GM23338 (cell line): Measurements from ENCODE around the gene DUSP8. TPM values are rescaled to one million over a fixed set of nuclear protein-coding genes. Genes with fewer than 3 reads are reported as not detected.

Experiments
- ATAC-seq: fragments of 200-7000 bp; cut with Tn5 transposase; 3 replicates; pipeline ENCODE4 v1.9.1; 2020
- DNase-seq: peaks from one replicate; pipeline ENCODE4 v3.0.0-alpha.2; 2015; ENCODE audit warnings: low spot score
- H2AFZ ChIP-seq: fragments of 200-600 bp; sonication (generic); 2 replicates; pipeline ENCODE4 v1.8.0; 2016; ENCODE audit warnings: antibody characterized with exemption, mild to moderate bottlenecking, moderate library complexity
- H3F3A ChIP-seq: fragments of 200-600 bp; sonication (generic); replicated peaks from 2 replicates; pipeline ENCODE4 v1.8.0; 2017; ENCODE audit warnings: antibody characterized with exemption, mixed run types, low read depth
- H3K27ac ChIP-seq: fragments of 200-600 bp; sonication (generic); 2 replicates; pipeline ENCODE4 v1.6.1; 2016; ENCODE audit warnings: low read depth
- H3K27me3 ChIP-seq: fragments of 200-600 bp; sonication (generic); 2 replicates; pipeline ENCODE4 v1.8.0; 2016; ENCODE audit warnings: mild to moderate bottlenecking, mixed run types, moderate library complexity; ENCODE audit not compliant: insufficient read depth
- H3K36me3 ChIP-seq: fragments of 200-600 bp; sonication (generic); 2 replicates; pipeline ENCODE4 v1.8.0; 2016; ENCODE audit warnings: mild to moderate bottlenecking; ENCODE audit not compliant: insufficient read depth
- H3K4me1 ChIP-seq: fragments of 200-600 bp; sonication (generic); 2 replicates; pipeline ENCODE4 v1.8.0; 2016; ENCODE audit warnings: mild to moderate bottlenecking, moderate library complexity; ENCODE audit not compliant: insufficient read depth
- H3K4me2 ChIP-seq: fragments of 200-600 bp; sonication (generic); 2 replicates; pipeline ENCODE4 v1.7.1; 2017; ENCODE audit warnings: mixed run types
- H3K4me3 ChIP-seq: fragments of 200-600 bp; sonication (generic); 2 replicates; pipeline ENCODE4 v1.6.1; 2016; ENCODE audit warnings: mixed run types
- H3K79me2 ChIP-seq: fragments of 200-600 bp; sonication (generic); replicated peaks from 2 replicates; pipeline ENCODE4 v1.8.0; 2017; ENCODE audit warnings: mild to moderate bottlenecking; ENCODE audit not compliant: insufficient read depth
- H3K9me2 ChIP-seq: fragments of 200-600 bp; sonication (generic); 2 replicates; pipeline ENCODE4 v1.8.0; 2017; ENCODE audit not compliant: insufficient read depth
- H4K20me1 ChIP-seq: fragments of 200-600 bp; sonication (generic); replicated peaks from 2 replicates; pipeline ENCODE4 v1.8.0; 2017; ENCODE audit warnings: mild to moderate bottlenecking; ENCODE audit not compliant: insufficient read depth
- H3K27ac Mint-ChIP-seq: 2 replicates; pipeline ENCODE4 v1.8.0; 2020; ENCODE audit warnings: inconsistent platforms, mild to moderate bottlenecking, moderate library complexity, mixed read lengths
- H3K27me3 Mint-ChIP-seq: 3 replicates; pipeline ENCODE4 v1.8.0; 2022; ENCODE audit warnings: low read depth, mild to moderate bottlenecking, moderate library complexity, mixed read lengths, inconsistent platforms; ENCODE audit not compliant: insufficient read depth, poor library complexity
- H3K36me3 Mint-ChIP-seq: 3 replicates; pipeline ENCODE4 v1.8.0; 2021; ENCODE audit warnings: low read depth, mild to moderate bottlenecking, inconsistent platforms, moderate library complexity, mixed read lengths
- H3K4me1 Mint-ChIP-seq: 3 replicates; pipeline ENCODE4 v1.8.0; 2020; ENCODE audit warnings: mild to moderate bottlenecking, inconsistent platforms, mixed read lengths
- H3K4me3 Mint-ChIP-seq: 3 replicates; pipeline ENCODE4 v1.8.0; 2021; ENCODE audit warnings: moderate library complexity, mild to moderate bottlenecking, inconsistent platforms, mixed read lengths
- H3K9me3 Mint-ChIP-seq: 3 replicates; pipeline ENCODE4 v1.8.0; 2020; ENCODE audit warnings: moderate library complexity, mild to moderate bottlenecking, inconsistent platforms, mixed read lengths
- CREB1 ChIP-seq: fragments of 250-450 bp; sonication (Bioruptor Pico); IDR thresholded peaks from 2 replicates; pipeline ENCODE4 v1.5.0; 2020; ENCODE audit warnings: low read depth, mild to moderate bottlenecking, moderate library complexity
- EZH2 ChIP-seq: fragments of 200-600 bp; sonication (generic); IDR thresholded peaks from one replicate; pipeline ENCODE4 v1.8.0; 2017; ENCODE audit warnings: antibody characterized with exemption, mild to moderate bottlenecking, low read depth; ENCODE audit not compliant: unreplicated experiment
- EZH2phosphoT487 ChIP-seq: fragments of 200-600 bp; sonication (generic); IDR thresholded peaks from one replicate; pipeline ENCODE4 v1.8.1; 2018; ENCODE audit warnings: antibody characterized with exemption; ENCODE audit not compliant: unreplicated experiment
- JUNB ChIP-seq: IDR thresholded peaks from one replicate; pipeline ENCODE4 v1.6.1; 2016; ENCODE audit warnings: antibody characterized with exemption; ENCODE audit not compliant: unreplicated experiment
- NANOG ChIP-seq: IDR thresholded peaks from 2 replicates; pipeline ENCODE4 v1.6.1; 2016; ENCODE audit warnings: antibody characterized with exemption, borderline replicate concordance
- POLR2AphosphoS5 ChIP-seq: IDR thresholded peaks from 2 replicates; pipeline ENCODE4 v1.6.1; 2016; ENCODE audit warnings: antibody characterized with exemption, low read depth
- STAT1 ChIP-seq: IDR thresholded peaks from one replicate; pipeline ENCODE4 v1.6.1; 2016; ENCODE audit warnings: antibody characterized with exemption; ENCODE audit not compliant: unreplicated experiment
- ZNF114 ChIP-seq: fragments of 250-450 bp; sonication (Bioruptor Pico); IDR thresholded peaks from 2 replicates; pipeline ENCODE4 v1.5.0; 2020; ENCODE audit warnings: mild to moderate bottlenecking, moderate library complexity
- ZNF331 ChIP-seq: fragments of 250-450 bp; sonication (Bioruptor Pico); IDR thresholded peaks from 2 replicates; pipeline ENCODE4 v1.5.0; 2020; ENCODE audit warnings: low read depth, mild to moderate bottlenecking, moderate library complexity
- polyA plus RNA-seq: library from polyadenylated mRNA; unstranded; fragments of >200 nt; fragmentation: Nextera tagmentation; extraction: Ambion mirVana; gene quantifications from 2 replicates; pipeline ENCODE4 v1.2.1, GENCODE V29; 2016
- total RNA-seq: library from RNA; depleted of rRNA; stranded (reverse); fragments of >200 nt; shearing (Covaris generic); gene quantifications from 2 replicates; pipeline ENCODE4 v1.2.3, GENCODE V29; 2014
- TF ChIP-seq, protein P1 (sequence below): fragments of 250-450 bp; sonication (Bioruptor Pico); IDR thresholded peaks from 2 replicates; pipeline ENCODE4 v1.5.0; 2020; ENCODE audit warnings: mild to moderate bottlenecking, moderate library complexity
- TF ChIP-seq, protein P2 (sequence below): IDR thresholded peaks from 2 replicates; pipeline ENCODE4 v1.6.1; 2016; ENCODE audit warnings: antibody characterized with exemption
- TF ChIP-seq, protein P3 (sequence below): IDR thresholded peaks from one replicate; pipeline ENCODE4 v1.6.1; 2018; ENCODE audit warnings: antibody characterized with exemption; ENCODE audit not compliant: unreplicated experiment
- TF ChIP-seq, protein P4 (sequence below), 2 experiments: fragments of 200-600 bp in 1 of 2; sonication (generic) in 1 of 2; conservative IDR thresholded peaks; 2 replicates each; pipeline versions ENCODE4 v1.5.1 to v1.6.1; 2016 to 2017; ENCODE audit warnings: antibody characterized with exemption in 2 of 2, low read depth in 2 of 2, mild to moderate bottlenecking in 2 of 2, moderate library complexity in 1 of 2

DUSP8 gene
- total and polyA plus RNA-seq, 2 experiments from 2014 or later, result 1.1 TPM

DNA sequence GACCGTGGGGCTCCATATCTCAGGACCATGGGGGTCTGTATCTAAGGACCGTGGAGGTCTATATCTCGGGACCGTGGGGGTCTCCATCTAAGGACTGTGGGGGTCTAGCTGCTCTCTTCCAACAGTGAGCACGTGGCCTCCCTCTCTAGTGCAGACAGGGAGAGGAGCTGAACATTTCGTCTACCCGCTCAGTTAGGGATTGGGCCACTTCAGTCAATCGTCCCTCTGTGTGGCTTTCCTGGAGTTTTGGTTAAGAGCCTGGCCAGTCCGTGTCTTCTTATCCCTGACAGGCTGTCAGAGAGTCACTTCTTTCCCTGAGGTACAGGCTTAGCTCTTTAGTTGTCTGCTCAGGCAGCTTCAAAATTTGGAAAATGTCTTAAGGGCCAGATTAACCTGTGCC lies 9.9 kb upstream of the DUSP8 start:
- H3K4me2 ChIP-seq, result no peak overlapping the region
- no peak overlapping the region for H3K4me3 Mint-ChIP-seq

More for the DNA sequence above, 9.9 kb upstream of the DUSP8 start:
- ATAC-seq (no peak), DNase-seq (no peak)
- Mint-ChIP-seq H3K9me3 (peaks cover 14% of the 10 kb centered on the region), H3K36me3 (no peaks in the 10 kb centered on the region), H3K27me3 (peaks cover 16% of the 10 kb centered on the region), H3K27ac (no peak overlapping the region), H3K4me1 (no peaks in the 10 kb centered on the region; the same call in 2 of the 3 replicates)
- TF ChIP-seq, protein P1, sequence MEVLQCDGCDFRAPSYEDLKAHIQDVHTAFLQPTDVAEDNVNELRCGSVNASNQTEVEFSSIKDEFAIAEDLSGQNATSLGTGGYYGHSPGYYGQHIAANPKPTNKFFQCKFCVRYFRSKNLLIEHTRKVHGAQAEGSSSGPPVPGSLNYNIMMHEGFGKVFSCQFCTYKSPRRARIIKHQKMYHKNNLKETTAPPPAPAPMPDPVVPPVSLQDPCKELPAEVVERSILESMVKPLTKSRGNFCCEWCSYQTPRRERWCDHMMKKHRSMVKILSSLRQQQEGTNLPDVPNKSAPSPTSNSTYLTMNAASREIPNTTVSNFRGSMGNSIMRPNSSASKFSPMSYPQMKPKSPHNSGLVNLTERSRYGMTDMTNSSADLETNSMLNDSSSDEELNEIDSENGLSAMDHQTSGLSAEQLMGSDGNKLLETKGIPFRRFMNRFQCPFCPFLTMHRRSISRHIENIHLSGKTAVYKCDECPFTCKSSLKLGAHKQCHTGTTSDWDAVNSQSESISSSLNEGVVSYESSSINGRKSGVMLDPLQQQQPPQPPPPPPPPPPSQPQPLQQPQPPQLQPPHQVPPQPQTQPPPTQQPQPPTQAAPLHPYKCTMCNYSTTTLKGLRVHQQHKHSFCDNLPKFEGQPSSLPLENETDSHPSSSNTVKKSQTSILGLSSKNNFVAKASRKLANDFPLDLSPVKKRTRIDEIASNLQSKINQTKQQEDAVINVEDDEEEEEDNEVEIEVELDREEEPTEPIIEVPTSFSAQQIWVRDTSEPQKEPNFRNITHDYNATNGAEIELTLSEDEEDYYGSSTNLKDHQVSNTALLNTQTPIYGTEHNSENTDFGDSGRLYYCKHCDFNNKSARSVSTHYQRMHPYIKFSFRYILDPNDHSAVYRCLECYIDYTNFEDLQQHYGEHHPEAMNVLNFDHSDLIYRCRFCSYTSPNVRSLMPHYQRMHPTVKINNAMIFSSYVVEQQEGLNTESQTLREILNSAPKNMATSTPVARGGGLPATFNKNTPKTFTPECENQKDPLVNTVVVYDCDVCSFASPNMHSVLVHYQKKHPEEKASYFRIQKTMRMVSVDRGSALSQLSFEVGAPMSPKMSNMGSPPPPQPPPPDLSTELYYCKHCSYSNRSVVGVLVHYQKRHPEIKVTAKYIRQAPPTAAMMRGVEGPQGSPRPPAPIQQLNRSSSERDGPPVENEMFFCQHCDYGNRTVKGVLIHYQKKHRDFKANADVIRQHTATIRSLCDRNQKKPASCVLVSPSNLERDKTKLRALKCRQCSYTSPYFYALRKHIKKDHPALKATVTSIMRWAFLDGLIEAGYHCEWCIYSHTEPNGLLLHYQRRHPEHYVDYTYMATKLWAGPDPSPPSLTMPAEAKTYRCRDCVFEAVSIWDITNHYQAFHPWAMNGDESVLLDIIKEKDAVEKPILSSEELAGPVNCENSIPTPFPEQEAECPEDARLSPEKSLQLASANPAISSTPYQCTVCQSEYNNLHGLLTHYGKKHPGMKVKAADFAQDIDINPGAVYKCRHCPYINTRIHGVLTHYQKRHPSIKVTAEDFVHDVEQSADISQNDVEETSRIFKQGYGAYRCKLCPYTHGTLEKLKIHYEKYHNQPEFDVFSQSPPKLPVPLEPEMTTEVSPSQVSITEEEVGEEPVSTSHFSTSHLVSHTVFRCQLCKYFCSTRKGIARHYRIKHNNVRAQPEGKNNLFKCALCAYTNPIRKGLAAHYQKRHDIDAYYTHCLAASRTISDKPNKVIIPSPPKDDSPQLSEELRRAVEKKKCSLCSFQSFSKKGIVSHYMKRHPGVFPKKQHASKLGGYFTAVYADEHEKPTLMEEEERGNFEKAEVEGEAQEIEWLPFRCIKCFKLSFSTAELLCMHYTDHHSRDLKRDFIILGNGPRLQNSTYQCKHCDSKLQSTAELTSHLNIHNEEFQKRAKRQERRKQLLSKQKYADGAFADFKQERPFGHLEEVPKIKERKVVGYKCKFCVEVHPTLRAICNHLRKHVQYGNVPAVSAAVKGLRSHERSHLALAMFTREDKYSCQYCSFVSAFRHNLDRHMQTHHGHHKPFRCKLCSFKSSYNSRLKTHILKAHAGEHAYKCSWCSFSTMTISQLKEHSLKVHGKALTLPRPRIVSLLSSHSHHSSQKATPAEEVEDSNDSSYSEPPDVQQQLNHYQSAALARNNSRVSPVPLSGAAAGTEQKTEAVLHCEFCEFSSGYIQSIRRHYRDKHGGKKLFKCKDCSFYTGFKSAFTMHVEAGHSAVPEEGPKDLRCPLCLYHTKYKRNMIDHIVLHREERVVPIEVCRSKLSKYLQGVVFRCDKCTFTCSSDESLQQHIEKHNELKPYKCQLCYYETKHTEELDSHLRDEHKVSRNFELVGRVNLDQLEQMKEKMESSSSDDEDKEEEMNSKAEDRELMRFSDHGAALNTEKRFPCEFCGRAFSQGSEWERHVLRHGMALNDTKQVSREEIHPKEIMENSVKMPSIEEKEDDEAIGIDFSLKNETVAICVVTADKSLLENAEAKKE, result no peak
- TF ChIP-seq JUNB, result no peak
- TF ChIP-seq, protein P2, sequence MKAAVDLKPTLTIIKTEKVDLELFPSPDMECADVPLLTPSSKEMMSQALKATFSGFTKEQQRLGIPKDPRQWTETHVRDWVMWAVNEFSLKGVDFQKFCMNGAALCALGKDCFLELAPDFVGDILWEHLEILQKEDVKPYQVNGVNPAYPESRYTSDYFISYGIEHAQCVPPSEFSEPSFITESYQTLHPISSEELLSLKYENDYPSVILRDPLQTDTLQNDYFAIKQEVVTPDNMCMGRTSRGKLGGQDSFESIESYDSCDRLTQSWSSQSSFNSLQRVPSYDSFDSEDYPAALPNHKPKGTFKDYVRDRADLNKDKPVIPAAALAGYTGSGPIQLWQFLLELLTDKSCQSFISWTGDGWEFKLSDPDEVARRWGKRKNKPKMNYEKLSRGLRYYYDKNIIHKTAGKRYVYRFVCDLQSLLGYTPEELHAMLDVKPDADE, result no peak
- TF ChIP-seq, protein P3, sequence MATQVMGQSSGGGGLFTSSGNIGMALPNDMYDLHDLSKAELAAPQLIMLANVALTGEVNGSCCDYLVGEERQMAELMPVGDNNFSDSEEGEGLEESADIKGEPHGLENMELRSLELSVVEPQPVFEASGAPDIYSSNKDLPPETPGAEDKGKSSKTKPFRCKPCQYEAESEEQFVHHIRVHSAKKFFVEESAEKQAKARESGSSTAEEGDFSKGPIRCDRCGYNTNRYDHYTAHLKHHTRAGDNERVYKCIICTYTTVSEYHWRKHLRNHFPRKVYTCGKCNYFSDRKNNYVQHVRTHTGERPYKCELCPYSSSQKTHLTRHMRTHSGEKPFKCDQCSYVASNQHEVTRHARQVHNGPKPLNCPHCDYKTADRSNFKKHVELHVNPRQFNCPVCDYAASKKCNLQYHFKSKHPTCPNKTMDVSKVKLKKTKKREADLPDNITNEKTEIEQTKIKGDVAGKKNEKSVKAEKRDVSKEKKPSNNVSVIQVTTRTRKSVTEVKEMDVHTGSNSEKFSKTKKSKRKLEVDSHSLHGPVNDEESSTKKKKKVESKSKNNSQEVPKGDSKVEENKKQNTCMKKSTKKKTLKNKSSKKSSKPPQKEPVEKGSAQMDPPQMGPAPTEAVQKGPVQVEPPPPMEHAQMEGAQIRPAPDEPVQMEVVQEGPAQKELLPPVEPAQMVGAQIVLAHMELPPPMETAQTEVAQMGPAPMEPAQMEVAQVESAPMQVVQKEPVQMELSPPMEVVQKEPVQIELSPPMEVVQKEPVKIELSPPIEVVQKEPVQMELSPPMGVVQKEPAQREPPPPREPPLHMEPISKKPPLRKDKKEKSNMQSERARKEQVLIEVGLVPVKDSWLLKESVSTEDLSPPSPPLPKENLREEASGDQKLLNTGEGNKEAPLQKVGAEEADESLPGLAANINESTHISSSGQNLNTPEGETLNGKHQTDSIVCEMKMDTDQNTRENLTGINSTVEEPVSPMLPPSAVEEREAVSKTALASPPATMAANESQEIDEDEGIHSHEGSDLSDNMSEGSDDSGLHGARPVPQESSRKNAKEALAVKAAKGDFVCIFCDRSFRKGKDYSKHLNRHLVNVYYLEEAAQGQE, result no peak
- no peak for TF ChIP-seq ZNF114
- TF ChIP-seq CREB1, result no peak
- no peak for TF ChIP-seq EZH2
- no peak for TF ChIP-seq POLR2AphosphoS5
- no peak for TF ChIP-seq ZNF331
- TF ChIP-seq EZH2phosphoT487, result no peak
- TF ChIP-seq NANOG, result no peak
- TF ChIP-seq, protein P4, sequence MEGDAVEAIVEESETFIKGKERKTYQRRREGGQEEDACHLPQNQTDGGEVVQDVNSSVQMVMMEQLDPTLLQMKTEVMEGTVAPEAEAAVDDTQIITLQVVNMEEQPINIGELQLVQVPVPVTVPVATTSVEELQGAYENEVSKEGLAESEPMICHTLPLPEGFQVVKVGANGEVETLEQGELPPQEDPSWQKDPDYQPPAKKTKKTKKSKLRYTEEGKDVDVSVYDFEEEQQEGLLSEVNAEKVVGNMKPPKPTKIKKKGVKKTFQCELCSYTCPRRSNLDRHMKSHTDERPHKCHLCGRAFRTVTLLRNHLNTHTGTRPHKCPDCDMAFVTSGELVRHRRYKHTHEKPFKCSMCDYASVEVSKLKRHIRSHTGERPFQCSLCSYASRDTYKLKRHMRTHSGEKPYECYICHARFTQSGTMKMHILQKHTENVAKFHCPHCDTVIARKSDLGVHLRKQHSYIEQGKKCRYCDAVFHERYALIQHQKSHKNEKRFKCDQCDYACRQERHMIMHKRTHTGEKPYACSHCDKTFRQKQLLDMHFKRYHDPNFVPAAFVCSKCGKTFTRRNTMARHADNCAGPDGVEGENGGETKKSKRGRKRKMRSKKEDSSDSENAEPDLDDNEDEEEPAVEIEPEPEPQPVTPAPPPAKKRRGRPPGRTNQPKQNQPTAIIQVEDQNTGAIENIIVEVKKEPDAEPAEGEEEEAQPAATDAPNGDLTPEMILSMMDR (conservative IDR thresholded peaks at IDR 0.05; ENCODE audit: low read depth in 2 of 2), result no peak
- TF ChIP-seq STAT1, result no peak
- Histone ChIP-seq H3K27ac (no peak overlapping the region), H2AFZ (no peak overlapping the region), H3K9me2 (no peaks in the 10 kb centered on the region), H3K4me3 (no peak overlapping the region), H3K4me1 (no peaks in the 10 kb centered on the region), H4K20me1 (no peaks in the 10 kb centered on the region), H3F3A (no peaks in the 10 kb centered on the region), H3K27me3 (no peaks in the 10 kb centered on the region), H3K36me3 (no peaks in the 10 kb centered on the region), H3K79me2 (no peaks in the 10 kb centered on the region)
